ENCODE measurements around the gene ARMC3. TPM values are rescaled to one million over a fixed set of nuclear protein-coding genes. Genes with fewer than 3 reads are reported as not detected.
A peak's percentile ranks its signal among the peaks of the same experiment; 100 is the strongest.

Gene ARMC3
- total and polyA plus RNA-seq, 8 donors = 0.05 to 0.25 TPM; not detected in 6

DNA sequence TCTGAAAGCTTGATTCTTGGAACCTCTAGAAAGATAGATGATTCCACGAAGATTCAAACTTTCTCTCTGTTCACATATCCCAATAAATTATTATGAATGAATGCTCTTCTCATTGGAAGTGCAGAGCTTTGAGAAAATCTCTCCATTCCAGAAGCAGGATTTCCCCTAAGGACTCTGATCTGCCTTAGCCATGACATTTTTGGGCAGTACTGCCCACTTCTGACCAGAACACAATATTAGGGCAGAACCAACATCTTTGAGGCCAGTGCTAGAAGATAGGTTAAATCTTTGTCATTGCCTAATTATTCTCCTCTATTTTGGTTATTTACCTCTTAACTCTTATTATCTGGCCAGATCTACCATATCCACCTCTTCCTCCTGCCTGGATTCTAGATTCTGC is 49.9 kb downstream of the ARMC3 start:
- no peak for DNase-seq
- Histone ChIP-seq H3K4me3 (no peak overlapping the region), H3K27me3 (no peaks in the 10 kb centered on the region), H3K9me3 (no peaks in the 10 kb centered on the region), H3K36me3 (no peaks in the 10 kb centered on the region), H3K4me1 (peaks cover 0 to 6% (median 4%) of the 10 kb centered on the region in 3 donors), H3K27ac (no peak overlapping the region)
- 92 to 100% methylated on average over 1 of the region's 1 CpG for WGBS, 2 donors
- intact Hi-C loops (cut with DNase I) = no loop called here
- FAIRE-seq = no peak
- TF ChIP-seq, protein P1, sequence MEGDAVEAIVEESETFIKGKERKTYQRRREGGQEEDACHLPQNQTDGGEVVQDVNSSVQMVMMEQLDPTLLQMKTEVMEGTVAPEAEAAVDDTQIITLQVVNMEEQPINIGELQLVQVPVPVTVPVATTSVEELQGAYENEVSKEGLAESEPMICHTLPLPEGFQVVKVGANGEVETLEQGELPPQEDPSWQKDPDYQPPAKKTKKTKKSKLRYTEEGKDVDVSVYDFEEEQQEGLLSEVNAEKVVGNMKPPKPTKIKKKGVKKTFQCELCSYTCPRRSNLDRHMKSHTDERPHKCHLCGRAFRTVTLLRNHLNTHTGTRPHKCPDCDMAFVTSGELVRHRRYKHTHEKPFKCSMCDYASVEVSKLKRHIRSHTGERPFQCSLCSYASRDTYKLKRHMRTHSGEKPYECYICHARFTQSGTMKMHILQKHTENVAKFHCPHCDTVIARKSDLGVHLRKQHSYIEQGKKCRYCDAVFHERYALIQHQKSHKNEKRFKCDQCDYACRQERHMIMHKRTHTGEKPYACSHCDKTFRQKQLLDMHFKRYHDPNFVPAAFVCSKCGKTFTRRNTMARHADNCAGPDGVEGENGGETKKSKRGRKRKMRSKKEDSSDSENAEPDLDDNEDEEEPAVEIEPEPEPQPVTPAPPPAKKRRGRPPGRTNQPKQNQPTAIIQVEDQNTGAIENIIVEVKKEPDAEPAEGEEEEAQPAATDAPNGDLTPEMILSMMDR (IDR thresholded peaks at IDR 0.05) = no peak
- ATAC-seq = no peak

DNA sequence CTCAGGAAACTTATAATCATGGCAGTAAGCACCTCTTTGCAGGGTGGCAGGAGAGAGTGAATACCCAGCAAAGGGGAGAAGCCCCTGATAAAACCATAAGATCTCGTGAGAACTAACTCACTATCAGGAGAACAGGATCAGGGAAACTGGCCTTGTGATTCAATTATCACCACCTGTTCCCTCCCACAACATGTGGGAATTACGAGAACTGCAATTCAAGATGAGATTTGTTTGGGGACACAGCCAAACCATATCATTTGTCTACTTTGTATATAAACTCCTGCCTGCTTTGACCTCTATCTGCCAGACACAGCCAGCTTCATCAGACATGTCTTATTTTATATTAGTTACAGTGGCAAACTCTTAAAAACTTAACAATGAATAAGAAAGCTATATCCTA is 50.4 kb downstream of the ARMC3 start:
- no peak for DNase-seq
- no peaks in the 10 kb centered on the region for H3K9me3 ChIP-seq
- ATAC-seq = peak in 1 of 4 donors; percentile 46
- 32 to 37% methylated on average over 2 of the region's 2 CpGs for WGBS, 2 donors
- no peak overlapping the region for H3K4me3 ChIP-seq
- no peak for FAIRE-seq
- no peak overlapping the region for H3K27ac ChIP-seq
- no peaks in the 10 kb centered on the region for H3K27me3 ChIP-seq
- H3K36me3 ChIP-seq = no peaks in the 10 kb centered on the region
- TF ChIP-seq, protein P1 (IDR thresholded peaks at IDR 0.05) = no peak
- peaks cover 0 to 6% (median 4%) of the 10 kb centered on the region in 3 donors for H3K4me1 ChIP-seq
- intact Hi-C loops (cut with DNase I) = no loop called here

DNA sequence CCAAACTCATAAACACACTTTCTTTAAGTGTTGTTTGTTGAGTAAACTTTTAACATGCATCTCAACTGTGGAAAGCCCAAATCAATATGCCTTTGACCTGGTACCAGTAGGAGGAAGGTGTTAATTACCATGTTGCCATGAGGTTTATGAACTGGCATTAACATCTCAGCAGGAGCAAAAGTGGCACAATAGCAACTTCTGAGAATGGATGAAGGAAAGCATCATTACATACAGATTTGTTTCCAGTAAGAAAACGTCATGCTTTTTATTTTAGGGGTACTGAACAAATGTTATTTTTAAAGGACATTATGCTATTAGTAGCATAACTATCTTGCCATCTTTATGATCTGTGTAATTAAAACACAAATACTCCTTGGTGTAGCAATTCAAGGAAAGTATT is 51.1 kb downstream of the ARMC3 start:
- 52 to 72% methylated on average over 1 of the region's 1 CpG for WGBS, 2 donors
- peaks cover 0 to 6% (median 4%) of the 10 kb centered on the region in 3 donors for H3K4me1 ChIP-seq
- intact Hi-C loops (cut with DNase I) = no loop called here
- no peak for FAIRE-seq
- H3K36me3 ChIP-seq = no peaks in the 10 kb centered on the region
- no peaks in the 10 kb centered on the region for H3K27me3 ChIP-seq
- no peak overlapping the region for H3K27ac ChIP-seq
- H3K4me3 ChIP-seq = no peak overlapping the region
- TF ChIP-seq, protein P1 (IDR thresholded peaks at IDR 0.05) = no peak
- no peak for DNase-seq
- H3K9me3 ChIP-seq = no peaks in the 10 kb centered on the region
- no peak for ATAC-seq

DNA sequence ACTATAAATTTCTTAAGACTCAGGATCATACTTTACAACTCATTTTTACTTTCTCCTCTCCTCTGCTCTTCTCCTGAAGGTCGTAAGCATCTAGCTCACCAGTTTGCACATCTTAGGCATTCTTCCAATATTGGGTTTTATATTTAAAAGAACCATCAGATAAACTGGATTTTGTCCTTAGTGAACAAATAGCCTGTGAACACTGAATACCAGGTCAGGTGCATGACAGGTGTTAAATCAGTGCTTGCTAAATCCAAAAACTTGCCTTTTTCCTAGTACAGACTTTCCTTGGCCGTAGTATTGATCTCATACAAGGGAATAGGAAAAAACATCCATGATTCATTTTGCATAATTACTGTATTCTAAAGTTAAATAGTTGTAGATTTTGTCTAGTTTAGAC is 53.0 kb downstream of the ARMC3 start:
- H3K4me1 ChIP-seq = peaks cover 0 to 6% (median 4%) of the 10 kb centered on the region in 3 donors
- TF ChIP-seq, protein P1 (IDR thresholded peaks at IDR 0.05) = no peak
- H3K9me3 ChIP-seq = no peaks in the 10 kb centered on the region
- ATAC-seq (peak in 2 of 4 donors; percentile 31 to 54), DNase-seq (no peak), FAIRE-seq (no peak)
- WGBS, 2 donors = 33 to 42% methylated on average over 2 of the region's 2 CpGs
- H3K27ac ChIP-seq = no peak overlapping the region
- intact Hi-C loops (cut with DNase I) = loop anchor here in 1 of 3 donors (10.0 kb wide), 1 partner anchor 406 kb away; no protein-coding TSS in a partner anchor
- no peaks in the 10 kb centered on the region for H3K27me3 ChIP-seq
- H3K36me3 ChIP-seq = no peaks in the 10 kb centered on the region
- no peak overlapping the region for H3K4me3 ChIP-seq

DNA sequence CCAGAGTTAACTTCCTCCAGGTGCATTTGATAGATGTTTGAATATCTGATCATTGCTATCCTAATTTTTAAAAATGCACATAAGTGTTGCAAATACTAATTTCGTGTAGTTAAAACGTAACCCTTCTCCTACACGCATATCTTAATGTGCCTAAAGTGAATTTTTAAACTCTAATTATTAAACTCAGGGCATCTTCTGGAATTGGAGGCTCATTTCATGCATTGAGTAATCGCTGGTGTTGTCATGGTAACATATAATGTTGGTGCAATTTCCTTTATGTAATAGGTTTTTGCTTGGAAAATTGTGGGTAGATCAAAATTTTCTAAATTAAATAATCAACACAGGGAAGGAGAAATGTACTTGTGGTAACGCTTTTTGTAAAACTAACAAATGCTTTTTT is 56.2 kb downstream of the ARMC3 start:
- intact Hi-C loops (cut with DNase I) = loop anchor here in 1 of 3 donors (10.0 kb wide), 1 partner anchor 409 kb away; no protein-coding TSS in a partner anchor
- no peaks in the 10 kb centered on the region for H3K36me3 ChIP-seq
- H3K4me3 ChIP-seq = no peak overlapping the region
- WGBS, 2 donors = 78 to 86% methylated on average over 5 of the region's 5 CpGs
- H3K4me1 ChIP-seq = peaks cover 0 to 6% (median 4%) of the 10 kb centered on the region in 3 donors
- FAIRE-seq = peak; percentile 41
- H3K27me3 ChIP-seq = no peaks in the 10 kb centered on the region
- H3K27ac ChIP-seq = no peak overlapping the region
- no peak for DNase-seq
- TF ChIP-seq, protein P1 (IDR thresholded peaks at IDR 0.05) = no peak
- no peak for ATAC-seq
- no peaks in the 10 kb centered on the region for H3K9me3 ChIP-seq
